ENCODE data around the gene TMEM203.
"Not testable (repeated sequence)": the region's sequence is repeated elsewhere in the genome, so short reads cannot be mapped to it uniquely, and the experiment has no call there.

Gene TMEM203, protein sequence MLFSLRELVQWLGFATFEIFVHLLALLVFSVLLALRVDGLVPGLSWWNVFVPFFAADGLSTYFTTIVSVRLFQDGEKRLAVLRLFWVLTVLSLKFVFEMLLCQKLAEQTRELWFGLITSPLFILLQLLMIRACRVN

DNA sequence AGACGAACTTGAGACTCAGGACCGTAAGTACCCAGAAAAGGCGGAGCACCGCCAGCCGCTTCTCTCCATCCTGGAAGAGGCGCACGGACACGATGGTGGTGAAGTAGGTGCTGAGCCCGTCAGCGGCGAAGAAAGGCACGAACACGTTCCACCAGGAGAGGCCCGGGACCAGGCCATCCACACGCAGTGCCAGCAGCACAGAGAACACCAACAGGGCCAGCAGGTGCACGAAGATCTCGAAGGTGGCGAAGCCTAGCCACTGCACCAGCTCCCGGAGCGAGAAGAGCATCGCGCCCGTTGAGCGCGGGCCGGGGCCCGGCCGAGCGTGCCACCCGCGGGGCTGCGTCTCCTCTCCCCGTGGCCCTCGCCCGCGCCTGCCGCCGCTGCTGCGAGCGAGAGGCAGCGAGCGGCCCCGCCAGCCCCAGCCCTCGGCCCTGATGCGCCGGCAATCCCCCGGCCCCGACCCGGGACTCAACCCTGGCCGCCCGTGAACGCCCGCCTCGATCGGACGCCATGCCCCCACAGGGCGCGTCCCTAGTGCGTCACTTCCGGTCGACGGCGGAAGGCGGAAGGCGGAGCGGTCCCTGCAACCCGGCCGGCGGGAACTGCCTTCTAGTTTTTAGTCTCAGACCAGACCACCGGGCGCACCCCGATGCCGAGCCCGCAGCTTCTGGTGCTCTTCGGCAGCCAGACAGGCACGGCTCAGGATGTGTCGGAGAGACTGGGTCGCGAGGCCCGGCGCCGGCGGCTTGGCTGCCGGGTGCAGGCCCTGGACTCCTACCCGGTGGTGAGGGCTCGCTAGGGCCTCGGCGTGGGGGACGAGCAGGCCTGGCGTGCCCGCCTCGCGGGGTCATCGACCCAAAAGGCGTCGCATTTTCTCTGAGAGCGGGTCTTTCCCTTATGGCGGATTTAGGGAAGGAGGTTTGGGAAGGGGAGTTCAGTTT, at the start of gene TMEM203, which contains the start of gene NDOR1:
Gene TMEM203, minus strand, starts transcription at position 523 of the 944 bp plus-strand sequence. Its CDS starts 234 bp downstream, at position 289.
Gene NDOR1, plus strand, starts transcription at position 575 of the 944 bp plus-strand sequence. Its CDS starts 78 bp downstream, at position 653.
- peak; percentile 92 for DNase-seq (ENCODE audit: low spot score)

- peak; percentile 98 for DNase-seq (ENCODE audit: low spot score)
Observed at GRCh38 chr9:137254624-137255447, 49.4 kb upstream of the TMEM203 start, which contains the start of gene NELFB. Gene NELFB (plus strand): TSS chr9:137255327.

- DNase-seq (ENCODE audit: low spot score), result no peak
Observed at GRCh38 chr9:137253717-137254623, 48.5 kb upstream of the TMEM203 start.

DNA sequence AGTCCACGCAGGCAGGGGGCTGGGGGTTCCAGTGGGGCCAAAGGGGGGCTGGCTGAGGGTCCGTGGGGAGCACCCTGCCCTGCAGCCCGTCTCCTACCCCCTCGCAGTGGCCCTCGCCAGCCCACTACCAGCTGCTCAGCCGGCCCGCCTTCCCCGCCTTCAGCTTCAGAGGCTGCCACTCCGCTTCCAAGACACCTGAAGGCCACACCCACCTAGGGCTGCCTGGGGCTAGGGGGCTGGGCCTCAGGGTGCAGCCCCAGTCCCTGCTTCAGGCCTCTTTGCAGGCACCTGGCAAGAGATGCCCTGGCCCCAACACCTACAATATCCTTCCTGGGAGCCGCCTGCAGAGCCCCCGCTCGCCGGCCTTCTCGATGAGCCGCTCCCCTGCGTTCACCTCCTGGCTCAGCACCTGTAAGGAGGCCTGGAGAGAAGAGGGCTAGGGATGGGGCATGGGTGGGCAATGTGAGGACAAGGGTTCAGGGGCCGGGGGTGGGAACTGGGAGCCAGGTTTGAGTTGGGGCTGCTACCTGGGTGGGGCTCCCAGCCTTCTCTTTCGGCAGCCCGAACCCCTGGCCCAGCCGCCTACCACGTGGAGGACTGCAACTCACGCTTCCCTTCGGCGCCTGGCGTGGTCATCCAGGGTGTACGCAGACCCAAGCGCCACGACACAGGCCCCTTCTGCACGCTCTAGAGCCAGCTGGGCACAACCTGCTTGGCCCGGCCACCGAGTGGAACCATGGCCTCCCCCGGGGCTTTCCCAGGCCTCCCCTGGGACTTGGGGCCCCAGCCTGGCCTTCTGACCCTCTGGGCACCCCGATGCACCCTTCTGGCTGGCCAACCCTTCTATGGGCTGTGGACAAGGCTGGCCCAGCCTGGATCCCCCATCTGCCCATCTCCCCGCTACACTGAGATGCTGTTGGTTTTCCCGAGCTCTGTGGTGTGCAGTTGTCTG, 47.4 kb upstream of the TMEM203 start:
- DNase-seq (ENCODE audit: low spot score), result no peak

DNA sequence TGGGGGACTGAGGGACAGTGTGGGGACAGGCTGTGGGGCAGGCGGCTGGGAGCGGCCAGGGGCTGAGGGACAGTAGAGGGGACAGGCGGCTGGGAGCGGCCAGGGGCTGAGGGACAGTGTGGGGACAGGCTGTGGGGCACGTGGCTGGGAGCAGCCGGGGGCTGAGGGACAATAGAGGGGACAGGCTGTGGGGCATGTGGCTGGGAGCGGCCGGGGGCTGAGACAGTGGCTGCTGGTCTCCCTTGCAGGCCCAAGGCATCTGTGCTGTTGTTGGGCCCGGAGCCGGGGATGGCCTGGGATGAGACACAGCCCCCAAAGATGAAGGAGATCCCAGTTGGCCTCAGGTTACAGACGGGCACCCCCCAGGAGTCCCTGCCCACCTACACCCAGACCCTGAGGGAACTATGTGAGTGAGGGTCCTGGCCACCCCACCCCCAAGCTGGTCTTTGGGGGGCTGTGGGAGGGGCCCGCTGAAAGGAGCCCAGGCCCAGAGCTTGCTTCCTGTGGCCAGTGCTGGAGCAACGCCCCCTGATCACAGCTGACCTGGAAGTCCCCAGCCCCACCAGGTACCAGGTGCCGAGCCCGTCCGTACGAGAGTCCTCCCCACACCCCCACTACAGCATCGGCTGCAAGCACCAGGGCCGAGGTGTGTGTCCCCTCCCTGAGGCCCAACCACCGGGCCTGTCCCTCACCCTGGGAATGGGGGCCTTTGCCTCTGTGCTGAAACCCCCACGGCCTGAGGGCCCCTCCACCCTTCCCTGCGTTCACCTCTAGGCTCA, 46.2 kb upstream of the TMEM203 start:
- DNase-seq (ENCODE audit: low spot score), result no peak

DNA sequence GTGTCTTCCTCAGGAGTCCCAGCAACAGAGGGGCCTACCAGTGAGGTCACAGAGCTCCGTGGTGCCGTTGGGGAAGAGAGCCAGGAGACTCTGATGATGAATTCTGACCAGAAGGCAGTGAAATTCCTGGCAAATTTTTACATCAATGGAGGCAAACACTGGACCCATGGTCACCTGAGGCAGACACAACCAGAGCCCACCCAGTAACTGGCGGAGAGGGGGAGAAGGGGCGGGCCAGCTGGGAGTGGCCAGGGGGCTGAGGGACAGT, 45.7 kb upstream of the TMEM203 start, which contains the start of gene STPG3:
Gene STPG3, plus strand, starts transcription at position 93 of the 268 bp plus-strand sequence. Its CDS starts 1 bp downstream, at position 94.
- no peak for DNase-seq (ENCODE audit: low spot score)

DNA sequence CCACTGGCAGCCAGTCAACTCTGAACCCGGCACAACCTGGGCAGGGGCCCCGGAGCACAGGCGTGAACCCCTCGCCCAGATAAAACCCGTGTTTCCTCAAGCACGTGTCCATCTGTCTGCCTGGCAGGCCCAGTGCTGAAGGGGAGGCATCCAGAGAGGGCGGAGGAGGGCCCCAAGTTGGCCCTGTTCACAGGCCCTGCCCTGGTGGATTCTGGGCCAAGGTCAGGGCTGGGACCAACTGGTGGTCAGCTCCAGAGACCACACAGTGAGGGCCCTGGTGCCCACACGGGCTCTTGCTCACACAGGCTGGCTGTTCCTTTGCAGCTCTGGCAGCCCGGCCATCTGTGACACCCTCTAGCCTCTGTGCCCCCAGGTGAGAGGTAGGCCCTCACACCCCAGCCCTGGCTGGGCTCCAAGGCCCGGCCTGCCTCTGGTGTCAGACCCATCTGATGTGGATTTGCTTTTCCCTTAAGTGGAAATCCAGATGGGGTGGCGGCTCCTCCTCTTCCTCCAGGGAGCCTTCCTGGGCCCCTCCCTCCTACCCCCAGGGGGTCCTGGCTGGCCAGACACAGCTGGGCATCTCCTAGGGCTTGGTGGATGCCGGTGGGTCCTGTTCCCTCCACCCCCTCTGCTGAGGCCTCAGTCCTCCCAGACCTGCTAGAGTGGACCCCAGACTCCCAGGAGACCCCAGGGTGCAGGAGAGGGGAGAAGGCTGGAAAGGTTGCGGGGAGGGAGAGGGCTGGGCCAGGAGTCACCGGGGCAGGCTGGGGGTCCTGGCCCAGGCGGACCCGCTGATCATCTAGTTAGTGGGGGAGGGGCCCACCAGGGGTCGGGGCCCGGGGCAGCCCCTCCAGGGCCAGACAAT, 45.1 kb upstream of the TMEM203 start:
- no peak for DNase-seq (ENCODE audit: low spot score)

DNA sequence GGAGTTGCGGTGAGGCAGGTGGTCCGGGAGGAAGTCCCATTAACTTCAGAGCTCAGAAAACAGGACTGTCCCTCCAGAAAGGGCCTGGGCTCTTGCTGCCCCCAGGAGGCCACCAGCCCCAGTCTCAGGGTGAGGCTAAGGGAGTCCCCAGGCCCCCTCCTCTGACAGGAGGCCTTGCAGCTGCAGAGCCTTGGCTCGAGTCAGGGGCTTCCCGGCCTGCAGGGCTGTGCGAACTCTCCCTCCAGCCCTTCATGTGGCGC, 42.4 kb upstream of the TMEM203 start:
- no peak for DNase-seq (ENCODE audit: low spot score)

DNA sequence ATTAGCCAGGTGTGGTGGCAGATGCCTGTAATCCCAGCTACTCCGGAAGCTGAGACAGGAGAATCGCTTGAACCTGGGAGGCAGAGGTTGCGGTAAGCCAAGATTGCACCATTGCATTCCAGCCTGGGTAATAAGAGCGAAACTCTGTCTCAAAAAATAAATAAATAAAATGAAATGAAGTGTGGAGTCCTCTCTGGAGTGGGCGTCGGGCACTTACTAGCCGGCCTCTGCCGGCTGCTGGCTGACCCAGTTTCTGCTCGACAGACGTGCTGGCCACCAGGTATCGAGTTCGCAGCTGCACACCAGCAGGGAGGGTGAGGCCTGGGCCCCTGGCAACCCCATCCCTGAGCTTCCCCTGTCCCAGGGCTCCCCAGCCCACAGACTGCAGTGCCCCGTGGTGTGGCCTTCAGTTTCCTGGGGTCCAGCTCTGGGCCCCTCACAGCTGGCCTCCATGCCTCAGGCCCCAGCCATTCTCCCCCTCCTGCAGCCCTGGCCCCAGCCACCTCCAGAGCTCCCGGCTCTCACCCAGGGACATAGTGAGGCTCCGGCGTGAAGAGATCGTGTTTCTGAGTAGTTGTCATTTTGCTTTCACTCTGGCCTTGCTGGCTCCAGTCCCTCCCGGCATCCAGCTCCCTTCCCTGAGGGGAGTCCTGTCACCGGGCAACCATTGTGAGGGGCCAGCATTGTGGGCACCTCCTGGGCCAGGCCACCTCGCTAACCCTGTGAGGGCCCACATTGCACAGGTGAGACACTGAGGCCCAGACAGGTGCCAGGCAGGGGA, 41.9 kb upstream of the TMEM203 start:
- DNase-seq (ENCODE audit: low spot score), result no peak

DNA sequence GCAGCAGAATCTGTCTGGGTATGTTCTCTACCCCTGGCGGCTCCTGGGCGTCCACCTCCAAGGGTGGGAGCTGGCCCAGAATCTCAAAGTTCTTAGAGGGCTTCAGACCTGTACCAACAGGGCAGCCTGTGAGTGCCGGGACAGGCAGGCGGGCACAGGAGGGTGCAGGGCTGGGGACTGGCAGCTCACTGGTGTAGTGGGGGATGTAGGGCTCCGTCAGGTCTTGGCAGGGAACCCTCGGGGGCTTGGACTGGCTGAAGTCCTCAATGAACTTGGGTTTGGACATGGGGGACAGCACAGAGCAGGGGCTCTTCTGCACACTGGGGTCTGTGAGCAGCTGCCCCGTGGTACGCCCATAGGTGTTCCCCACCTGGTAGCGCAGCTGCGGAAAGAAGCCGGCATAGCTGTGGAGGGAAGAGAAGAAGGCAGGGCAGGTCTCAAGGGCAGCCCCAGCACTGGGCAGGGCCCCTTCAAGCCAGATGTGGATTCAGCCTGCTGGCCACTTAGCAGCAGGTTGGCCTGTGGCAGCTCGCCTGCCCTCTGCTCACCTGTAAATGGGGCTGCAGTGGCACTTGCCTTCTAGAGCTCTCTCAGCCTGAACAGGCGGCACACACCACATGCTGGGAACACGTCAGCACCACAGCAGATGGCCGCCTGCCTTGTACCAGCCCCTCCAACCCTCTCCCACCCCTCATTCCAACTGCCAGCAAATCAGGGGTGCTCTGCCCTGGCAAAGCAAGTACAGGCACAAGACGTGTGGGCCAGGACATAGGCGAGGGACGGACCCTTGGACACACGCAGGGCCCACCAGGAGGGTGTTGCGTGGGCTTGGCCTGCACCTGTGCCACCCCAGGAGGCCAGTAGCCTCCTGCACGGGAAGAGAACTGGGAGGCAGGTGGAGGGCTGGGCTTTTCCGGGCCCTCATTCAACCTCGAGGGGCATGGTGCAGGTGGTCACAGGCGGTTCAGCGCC, 40.3 kb upstream of the TMEM203 start:
- DNase-seq (ENCODE audit: low spot score), result no peak

- no peak for DNase-seq (ENCODE audit: low spot score)
Observed at GRCh38 chr9:137244486-137245449, 39.3 kb upstream of the TMEM203 start.

DNA sequence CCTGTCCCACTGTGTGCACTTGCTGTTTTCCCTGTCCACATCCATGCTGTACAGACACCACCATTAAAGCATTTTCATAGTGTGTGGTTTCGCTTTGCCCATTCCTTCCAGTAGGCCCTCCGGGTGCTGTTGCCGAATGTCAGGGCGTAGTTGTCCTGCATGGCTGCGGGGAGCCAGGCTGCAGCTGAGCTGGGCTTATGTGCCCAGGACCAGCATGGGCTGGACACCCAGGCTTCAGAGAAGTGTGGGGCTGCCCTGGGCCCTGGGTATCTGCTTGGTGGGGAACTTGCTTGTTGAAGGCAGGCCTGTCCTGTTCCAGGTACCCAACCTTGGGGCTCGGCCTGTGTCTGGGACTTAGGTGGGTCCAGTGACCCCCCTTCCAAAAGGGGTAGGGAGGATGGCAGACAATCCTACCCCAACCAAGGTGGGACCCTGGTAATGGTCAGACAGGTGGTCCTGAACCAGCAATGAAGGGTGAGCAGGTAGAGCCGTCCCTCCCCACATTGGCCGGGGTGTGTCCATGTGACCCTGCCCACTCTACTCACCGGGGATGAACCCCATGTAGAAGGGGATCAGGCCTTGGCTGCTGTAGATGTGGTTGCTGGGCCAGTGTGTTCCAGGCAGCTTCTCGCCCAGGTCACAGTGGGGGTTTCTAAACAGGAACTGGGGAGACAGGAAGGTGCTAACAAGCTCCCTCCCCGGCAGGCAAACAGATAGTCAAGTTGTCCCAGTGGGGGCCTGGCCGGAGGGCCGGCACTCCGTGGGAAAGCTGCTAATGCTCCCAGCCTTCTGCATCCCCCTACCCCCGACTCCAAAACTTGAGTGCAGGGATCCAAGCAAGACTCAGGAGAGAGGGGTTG, 38.4 kb upstream of the TMEM203 start:
- DNase-seq (ENCODE audit: low spot score), result no peak

DNA sequence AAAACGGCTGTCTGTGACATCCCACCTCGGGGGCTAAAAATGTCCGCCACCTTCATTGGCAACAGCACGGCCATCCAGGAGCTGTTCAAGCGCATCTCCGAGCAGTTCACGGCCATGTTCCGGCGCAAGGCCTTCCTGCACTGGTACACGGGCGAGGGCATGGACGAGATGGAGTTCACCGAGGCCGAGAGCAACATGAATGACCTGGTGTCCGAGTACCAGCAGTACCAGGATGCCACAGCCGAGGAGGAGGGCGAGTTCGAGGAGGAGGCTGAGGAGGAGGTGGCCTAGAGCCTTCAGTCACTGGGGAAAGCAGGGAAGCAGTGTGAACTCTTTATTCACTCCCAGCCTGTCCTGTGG, 37.8 kb upstream of the TMEM203 start:
- not testable (repeated sequence) for DNase-seq (ENCODE audit: low spot score)

All from germinal center (tissue), 1 donor.